Measurements from ENCODE around the gene HNRNPR. TPM values are rescaled to one million over a fixed set of nuclear protein-coding genes. Genes with fewer than 3 reads are reported as not detected.
"Not testable (repeated sequence)": the region's sequence is repeated elsewhere in the genome, so short reads cannot be mapped to it uniquely, and the experiment has no call there.

Gene HNRNPR
- total RNA-seq, 2 experiments from 2014 or later: 216 to 221 TPM

DNA sequence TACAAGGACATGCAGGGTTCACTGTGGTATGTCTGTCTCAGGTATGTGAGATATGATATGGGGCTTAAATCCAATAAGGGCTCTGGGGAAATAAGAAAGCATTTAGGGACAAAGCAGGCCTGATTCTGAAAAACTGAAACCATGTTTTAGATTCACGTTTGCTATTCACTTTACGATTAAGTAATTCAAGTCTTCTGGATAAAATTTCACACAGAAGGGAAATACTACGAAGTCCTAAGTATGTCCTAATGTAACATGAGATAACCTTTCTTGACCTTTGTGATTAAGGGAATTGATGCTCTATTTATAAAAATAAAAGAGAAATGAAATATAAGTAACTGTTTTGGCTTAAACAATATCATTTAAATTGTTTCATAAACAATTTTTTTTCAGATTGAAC lies 55.4 kb downstream of the HNRNPR start:
- Mint-ChIP-seq H3K4me1 (no peaks in the 10 kb centered on the region), H3K4me3 (no peak overlapping the region), H3K36me3 (ENCODE audit: low read depth) (peaks cover 26% of the 10 kb centered on the region), H3K27me3 (no peaks in the 10 kb centered on the region), H3K9me3 (no peaks in the 10 kb centered on the region), H3K27ac (no peak overlapping the region)
- ChIA-PET CTCF (no interaction called here), POLR2A (no interaction called here)
- no peak for DNase-seq

DNA sequence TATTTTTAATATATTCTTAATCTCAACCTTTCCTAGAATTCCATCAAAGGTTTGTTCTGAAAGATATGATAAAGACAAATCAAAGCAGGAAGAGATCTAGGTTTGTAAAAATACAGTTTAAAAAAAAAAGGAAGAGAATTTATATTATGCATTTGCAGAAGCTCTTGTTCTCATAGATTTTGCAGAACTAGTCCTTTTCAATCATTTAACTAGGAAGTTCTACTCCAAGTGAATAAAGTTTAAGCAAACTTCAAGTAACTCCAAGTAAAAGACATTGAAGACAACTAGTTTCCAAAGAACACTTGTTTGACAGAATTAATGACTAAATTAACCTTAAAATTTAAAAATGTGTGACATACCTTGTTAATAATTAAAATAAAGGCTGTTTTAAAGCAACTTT lies 55.9 kb downstream of the HNRNPR start:
- no peaks in the 10 kb centered on the region for H3K27me3 Mint-ChIP-seq
- CTCF ChIA-PET: no interaction called here
- peaks cover 28% of the 10 kb centered on the region for H3K36me3 Mint-ChIP-seq (ENCODE audit: low read depth)
- H3K9me3 Mint-ChIP-seq: no peaks in the 10 kb centered on the region
- no peaks in the 10 kb centered on the region for H3K4me1 Mint-ChIP-seq
- H3K4me3 Mint-ChIP-seq: no peak overlapping the region
- POLR2A ChIA-PET: no interaction called here
- no peak for DNase-seq
- no peak overlapping the region for H3K27ac Mint-ChIP-seq

DNA sequence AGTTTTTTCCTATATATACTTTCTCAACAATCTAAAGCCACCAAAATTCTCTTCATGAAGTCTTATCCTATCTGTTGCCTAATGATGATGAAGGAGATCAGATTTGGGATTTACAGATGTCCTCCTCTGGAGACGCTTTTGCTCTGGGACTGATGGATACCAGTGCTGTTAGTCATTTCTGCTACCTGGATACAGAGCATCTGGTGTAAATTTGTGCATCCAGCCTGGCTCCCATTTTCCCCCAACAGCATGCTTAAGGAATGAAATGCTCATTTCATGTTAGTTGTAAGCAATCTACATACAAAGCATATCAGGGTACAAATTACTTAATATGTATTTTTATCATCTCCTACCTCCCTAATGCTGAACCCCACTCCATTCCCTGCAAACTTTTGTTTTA lies 57.7 kb downstream of the HNRNPR start:
- Mint-ChIP-seq H3K4me1 (no peaks in the 10 kb centered on the region), H3K27ac (no peak overlapping the region), H3K27me3 (no peaks in the 10 kb centered on the region), H3K9me3 (no peaks in the 10 kb centered on the region), H3K4me3 (no peak overlapping the region), H3K36me3 (ENCODE audit: low read depth) (peaks cover 39% of the 10 kb centered on the region)
- no peak for DNase-seq
- POLR2A ChIA-PET: no interaction called here
- CTCF ChIA-PET: no interaction called here

DNA sequence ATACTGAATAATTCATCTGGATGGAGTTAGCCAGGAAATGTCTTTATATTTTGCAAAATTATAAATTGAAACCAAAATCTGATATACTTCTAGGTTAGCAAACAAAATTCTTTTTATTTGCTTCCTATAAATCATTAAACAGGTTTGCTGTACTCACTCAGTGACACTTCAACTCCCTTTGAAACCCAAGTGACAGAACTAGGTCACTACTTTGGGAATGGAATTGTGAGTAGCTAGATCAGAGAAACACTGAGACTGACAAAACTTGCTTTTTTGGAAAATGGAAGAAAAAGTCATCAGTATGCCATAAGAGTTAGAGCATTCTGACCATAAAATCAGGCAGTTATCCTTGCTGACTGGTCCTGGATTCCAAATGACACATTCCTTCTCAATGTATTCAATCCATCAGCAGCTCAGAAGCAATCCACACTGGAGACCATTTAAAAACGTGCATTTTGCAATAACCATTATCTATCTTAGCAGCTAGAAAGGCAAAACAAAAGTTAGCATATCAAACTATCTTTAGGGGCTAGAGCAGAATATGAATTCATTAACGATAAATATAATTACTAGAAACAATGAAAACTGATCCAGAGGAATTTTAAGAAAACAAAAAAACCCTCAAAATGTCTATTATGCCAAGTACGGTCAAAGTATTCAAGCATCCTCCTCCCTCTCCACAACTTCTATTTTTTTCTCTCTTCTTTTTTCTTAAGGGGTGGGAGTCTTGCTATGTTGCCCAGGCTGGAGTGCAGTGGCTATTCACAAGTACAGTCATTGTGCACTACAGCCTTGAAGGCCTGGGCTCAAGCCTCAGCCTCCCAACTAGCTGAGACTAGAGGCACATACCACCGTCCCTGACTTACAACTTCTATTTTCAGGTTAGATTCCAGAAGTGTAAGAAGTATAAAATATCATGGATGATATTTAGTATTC lies 60.1 kb downstream of the HNRNPR start:
- no peaks in the 10 kb centered on the region for H3K27me3 Mint-ChIP-seq
- H3K4me1 Mint-ChIP-seq: no peaks in the 10 kb centered on the region
- H3K9me3 Mint-ChIP-seq: no peaks in the 10 kb centered on the region
- CTCF ChIA-PET: no interaction called here
- no peak overlapping the region for H3K27ac Mint-ChIP-seq
- DNase-seq: no peak
- no peak overlapping the region for H3K4me3 Mint-ChIP-seq
- peaks cover 53% of the 10 kb centered on the region for H3K36me3 Mint-ChIP-seq (ENCODE audit: low read depth)
- POLR2A ChIA-PET: interaction anchor here (0.6 kb wide), 1 partner anchor 90 kb away, joined by 5 read pairs; no protein-coding TSS in a partner anchor

DNA sequence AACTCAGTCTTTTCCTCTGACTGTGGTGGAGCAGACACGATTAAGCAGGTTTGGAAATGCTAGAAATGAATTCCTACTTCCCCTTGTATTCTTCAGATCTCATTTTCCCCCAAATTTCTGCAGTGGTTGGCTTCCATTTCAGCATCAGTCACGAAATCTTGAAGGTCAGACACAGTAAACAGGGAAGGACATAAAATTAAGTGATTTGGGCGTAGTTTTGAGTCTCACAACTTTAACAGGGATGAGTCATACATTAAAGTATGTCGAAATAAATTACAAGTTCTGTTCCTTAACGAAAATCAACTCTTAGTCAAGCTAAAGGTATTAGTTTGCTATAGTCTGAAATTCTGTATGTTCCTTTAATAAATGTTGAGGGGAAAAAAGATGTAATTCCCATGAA lies 61.1 kb downstream of the HNRNPR start:
- no peaks in the 10 kb centered on the region for H3K9me3 Mint-ChIP-seq
- ChIA-PET POLR2A (no interaction called here), CTCF (no interaction called here)
- no peaks in the 10 kb centered on the region for H3K27me3 Mint-ChIP-seq
- no peaks in the 10 kb centered on the region for H3K4me1 Mint-ChIP-seq
- H3K36me3 Mint-ChIP-seq (ENCODE audit: low read depth): peaks cover 51% of the 10 kb centered on the region
- H3K4me3 Mint-ChIP-seq: no peak overlapping the region
- no peak overlapping the region for H3K27ac Mint-ChIP-seq
- no peak for DNase-seq

DNA sequence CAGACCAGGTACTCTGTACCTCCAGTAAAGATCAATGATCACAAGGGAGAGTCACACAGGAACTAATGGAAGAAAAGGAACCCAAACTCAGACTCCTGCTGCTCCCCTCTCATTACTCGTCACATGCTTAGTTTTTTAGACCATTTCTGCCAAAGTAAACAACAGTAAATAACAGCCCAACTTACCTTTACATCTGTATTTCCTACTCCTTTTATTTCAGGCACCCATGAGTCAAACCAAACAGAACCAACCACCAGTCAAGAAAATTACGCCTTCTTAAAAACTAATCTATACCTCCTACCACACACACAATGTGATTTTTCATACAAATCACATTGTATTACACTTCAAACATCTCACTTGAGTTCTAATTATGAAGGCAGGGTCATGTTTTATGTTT lies 65.4 kb downstream of the HNRNPR start:
- no peak for DNase-seq
- H3K36me3 Mint-ChIP-seq (ENCODE audit: low read depth): peaks cover 28% of the 10 kb centered on the region
- no peaks in the 10 kb centered on the region for H3K4me1 Mint-ChIP-seq
- ChIA-PET POLR2A (no interaction called here), CTCF (interaction anchor here (0.6 kb wide), 1 partner anchor 19 kb away, joined by 4 read pairs; no protein-coding TSS in a partner anchor)
- H3K9me3 Mint-ChIP-seq: no peaks in the 10 kb centered on the region
- no peak overlapping the region for H3K27ac Mint-ChIP-seq
- no peak overlapping the region for H3K4me3 Mint-ChIP-seq
- peaks cover 14% of the 10 kb centered on the region for H3K27me3 Mint-ChIP-seq

DNA sequence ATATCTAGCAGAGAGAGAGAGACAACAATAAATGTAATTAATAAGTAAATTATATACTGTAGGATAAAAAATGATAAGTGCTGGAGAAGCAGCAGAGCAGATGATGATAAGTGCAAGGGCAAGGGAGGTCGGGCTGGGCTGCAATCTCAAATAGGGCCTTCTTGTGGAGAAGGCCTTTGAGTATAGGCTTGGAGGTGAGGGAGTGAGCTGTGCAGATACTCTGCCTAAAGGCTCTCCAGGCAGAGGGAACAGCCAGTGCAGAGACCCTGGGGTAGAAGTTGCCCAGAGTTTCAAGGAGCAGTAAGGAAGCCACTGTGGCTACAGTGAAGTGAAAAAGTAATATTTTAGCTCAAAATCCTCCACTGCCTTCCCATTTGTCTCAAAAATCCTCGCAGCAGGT lies 67.6 kb downstream of the HNRNPR start:
- Mint-ChIP-seq H3K27me3 (peaks cover 26% of the 10 kb centered on the region), H3K4me1 (no peaks in the 10 kb centered on the region), H3K9me3 (no peaks in the 10 kb centered on the region), H3K36me3 (ENCODE audit: low read depth) (peaks cover 15% of the 10 kb centered on the region), H3K27ac (no peak overlapping the region), H3K4me3 (no peak overlapping the region)
- ChIA-PET CTCF (no interaction called here), POLR2A (no interaction called here)
- DNase-seq: no peak

DNA sequence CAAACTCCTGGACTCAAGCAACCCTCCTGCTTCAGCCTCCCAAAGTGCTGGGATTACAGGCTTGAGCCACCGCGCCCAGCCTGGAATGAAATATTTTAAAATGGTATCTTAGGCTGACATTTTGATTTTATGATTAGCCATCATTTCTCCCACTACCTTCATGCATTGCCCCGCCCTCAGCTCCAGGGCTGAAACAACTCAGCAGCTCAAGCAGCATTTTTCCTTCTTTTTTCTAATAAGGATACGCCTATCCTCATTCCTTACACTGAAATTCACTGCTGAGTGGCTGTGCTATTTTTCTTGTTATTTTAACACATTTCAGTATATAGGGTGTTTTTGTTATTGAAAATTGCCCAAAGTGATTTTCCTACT lies 70.0 kb downstream of the HNRNPR start:
- Mint-ChIP-seq H3K4me3 (no peak overlapping the region), H3K36me3 (ENCODE audit: low read depth) (no peaks in the 10 kb centered on the region), H3K27me3 (peaks cover 30% of the 10 kb centered on the region), H3K9me3 (no peaks in the 10 kb centered on the region), H3K4me1 (no peaks in the 10 kb centered on the region), H3K27ac (no peak overlapping the region)
- CTCF ChIA-PET: no interaction called here
- DNase-seq: no peak
- POLR2A ChIA-PET: no interaction called here

DNA sequence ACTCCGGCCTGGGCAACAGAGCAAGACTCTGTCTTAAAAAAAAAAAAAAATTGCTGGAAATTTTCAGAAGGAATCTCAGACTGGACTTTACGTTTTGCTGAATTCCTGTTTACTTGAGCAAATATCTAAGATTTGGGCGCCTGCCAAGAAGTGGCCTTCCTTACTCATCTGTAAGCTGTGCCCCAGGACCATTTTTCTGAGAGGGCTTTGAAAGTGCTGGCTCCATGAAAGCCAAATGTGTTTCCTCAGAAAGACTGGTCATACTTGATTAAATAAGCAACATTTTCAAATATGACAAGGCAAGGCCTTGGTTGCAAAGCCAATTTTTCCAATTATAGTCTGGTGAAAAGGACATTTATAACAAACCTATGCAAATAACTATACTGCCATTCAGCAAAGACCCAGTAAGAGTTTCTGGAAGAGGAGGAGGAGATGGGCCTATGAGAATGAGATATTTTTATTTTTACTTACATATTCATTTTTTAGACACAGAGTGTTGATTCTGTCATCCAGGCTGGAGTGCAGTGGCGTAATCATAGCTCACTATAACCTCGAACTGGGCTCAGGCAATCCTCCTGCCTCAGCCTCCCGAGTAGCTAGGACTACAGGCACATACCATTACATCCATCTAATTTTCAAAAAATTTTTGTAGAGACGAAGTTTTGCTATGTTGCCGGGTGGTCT lies 70.5 kb downstream of the HNRNPR start:
- H3K27me3 Mint-ChIP-seq: peaks cover 30% of the 10 kb centered on the region
- H3K27ac Mint-ChIP-seq: no peak overlapping the region
- no peaks in the 10 kb centered on the region for H3K4me1 Mint-ChIP-seq
- ChIA-PET POLR2A (no interaction called here), CTCF (interaction anchor here (0.5 kb wide), 1 partner anchor 20 kb away, joined by 3 read pairs; no protein-coding TSS in a partner anchor)
- no peaks in the 10 kb centered on the region for H3K9me3 Mint-ChIP-seq
- no peak overlapping the region for H3K4me3 Mint-ChIP-seq
- no peak for DNase-seq
- no peaks in the 10 kb centered on the region for H3K36me3 Mint-ChIP-seq (ENCODE audit: low read depth)

DNA sequence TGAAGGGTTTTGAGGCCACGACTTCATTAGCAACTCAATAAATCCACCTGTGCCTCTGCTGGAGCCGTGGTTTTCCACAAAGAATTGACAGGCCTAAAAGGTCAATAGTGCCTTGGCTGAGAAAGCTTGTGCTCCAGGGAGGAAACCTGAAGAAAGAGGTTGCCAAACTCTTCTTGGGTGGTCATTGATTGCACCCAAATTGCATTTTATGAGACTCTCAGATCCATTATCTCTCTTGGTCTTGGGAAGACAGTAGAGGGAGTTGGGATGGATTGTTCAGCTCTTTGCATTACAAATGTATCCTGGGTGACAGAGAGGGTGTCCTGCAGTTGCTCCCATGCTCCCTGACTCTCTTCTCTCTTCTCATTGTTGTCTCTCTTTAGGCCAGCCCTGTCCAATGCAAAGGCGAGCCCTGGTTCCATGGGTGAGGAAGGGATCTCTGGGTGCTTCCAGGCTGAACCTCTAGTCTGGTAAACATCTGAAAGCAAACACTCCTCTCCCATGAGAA lies 80.7 kb downstream of the HNRNPR start:
- ChIA-PET POLR2A (no interaction called here), CTCF (no interaction called here)
- Mint-ChIP-seq H3K4me3 (no peak overlapping the region), H3K27me3 (no peaks in the 10 kb centered on the region), H3K27ac (no peak overlapping the region), H3K36me3 (ENCODE audit: low read depth) (no peaks in the 10 kb centered on the region), H3K9me3 (no peaks in the 10 kb centered on the region), H3K4me1 (no peaks in the 10 kb centered on the region)
- DNase-seq: no peak

DNA sequence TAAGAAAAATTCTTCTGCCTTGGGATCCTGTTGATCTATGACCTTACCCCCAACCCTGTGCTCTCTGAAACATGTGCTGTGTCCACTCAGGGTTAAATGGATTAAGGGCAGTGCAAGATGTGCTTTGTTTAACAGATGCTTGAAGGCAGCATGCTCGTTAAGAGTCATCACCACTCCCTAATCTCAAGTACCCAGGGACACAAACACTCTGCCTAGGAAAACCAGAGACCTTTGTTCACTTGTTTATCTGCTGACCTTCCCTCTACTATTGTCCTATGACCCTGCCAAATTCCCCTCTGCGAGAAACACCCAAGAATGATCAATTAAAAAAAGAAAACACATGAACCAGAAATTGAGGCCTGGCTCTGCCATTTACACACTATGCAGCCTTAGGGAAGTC lies 86.0 kb downstream of the HNRNPR start:
- H3K4me3 Mint-ChIP-seq, CTCF ChIA-PET, POLR2A ChIA-PET: not testable (repeated sequence)

DNA sequence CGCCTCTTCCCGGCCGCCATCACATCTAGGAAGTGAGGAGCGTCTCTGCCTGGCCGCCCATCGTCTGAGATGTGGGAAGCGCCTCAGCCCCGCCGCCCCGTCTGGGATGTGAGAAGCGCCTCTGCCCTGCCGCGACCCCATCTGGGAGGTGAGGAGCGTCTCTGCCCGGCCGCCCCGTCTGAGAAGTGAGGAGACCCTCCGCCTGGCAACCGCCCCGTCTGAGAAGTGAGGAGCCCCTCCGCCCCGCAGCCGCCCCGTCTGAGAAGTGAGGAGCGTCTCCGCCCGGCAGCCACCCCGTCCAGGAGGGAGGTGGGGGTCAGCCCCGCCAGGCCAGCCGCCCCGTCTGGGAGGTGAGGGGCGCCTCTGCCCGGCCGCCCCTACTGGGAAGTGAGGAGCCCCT lies 86.7 kb downstream of the HNRNPR start:
- H3K27ac Mint-ChIP-seq; H3K4me1 Mint-ChIP-seq; H3K9me3 Mint-ChIP-seq; POLR2A ChIA-PET; CTCF ChIA-PET; DNase-seq; H3K36me3 Mint-ChIP-seq (ENCODE audit: low read depth); H3K4me3 Mint-ChIP-seq; H3K27me3 Mint-ChIP-seq: not testable (repeated sequence)

More for the DNA sequence above, 86.0 kb downstream of the HNRNPR start:
- not testable (repeated sequence) for H3K4me1 Mint-ChIP-seq; H3K27ac Mint-ChIP-seq; DNase-seq; H3K27me3 Mint-ChIP-seq; H3K9me3 Mint-ChIP-seq; H3K36me3 Mint-ChIP-seq (ENCODE audit: low read depth)

Data from activated CD4-positive, alpha-beta T cell treated with anti-CD3 and anti-CD28 coated beads, Interleukin-2, amount 10 ng/mL, durations not matched to agents 7 days and 5 days (primary cell).